Peyer's patch (tissue), 4 donors: ENCODE measurements around the gene OLFM1.

Source experiments
- CTCF ChIP-seq, 6 experiments: fragments of 450-650 bp in 4 of 6; fragments of 200-600 bp in 2 of 6; sonication (generic) in 1 of 6; IDR thresholded peaks; one replicate each; pipeline ENCODE4 v1.5.1; 2017 to 2019; ENCODE audit warnings: antibody characterized with exemption in 6 of 6, mild to moderate bottlenecking in 3 of 6, moderate library complexity in 1 of 6
- POLR2A ChIP-seq, 2 donors: fragments of 450-650 bp; IDR thresholded peaks; one replicate each; pipeline ENCODE4 v1.5.1; 2017; ENCODE audit warnings: antibody characterized with exemption in 2 of 2, mild to moderate bottlenecking in 2 of 2, moderate library complexity in 2 of 2

- TF ChIP-seq CTCF (IDR thresholded peaks at IDR 0.05) = no peak
- TF ChIP-seq POLR2A (IDR thresholded peaks at IDR 0.05) = no peak
Observed at GRCh38 chr9:135152614-135153334, 65.3 kb downstream of the OLFM1 start.
